Heart left ventricle (tissue), 13 donors: ENCODE measurements around the gene TCF19.

Experiments used
- POLR2A ChIP-seq, 2 donors: fragments of 450-650 bp; IDR thresholded peaks; one replicate each; pipeline ENCODE4 v1.6.1; 2017; ENCODE audit warnings: antibody characterized with exemption in 2 of 2, mild to moderate bottlenecking in 2 of 2, moderate library complexity in 2 of 2
- TF ChIP-seq, protein P1 (sequence below), 12 donors: fragments of 200-600 bp; sonication (generic) in 4 of 12; IDR thresholded peaks; one replicate each; pipeline versions ENCODE4 v1.5.0 to v1.8.0; 2018 to 2022; ENCODE audit warnings: antibody characterized with exemption in 12 of 12, mild to moderate bottlenecking in 5 of 12
- donor health status: ischemic (EF 13 %, LVEDD 7.1; RV severe dilation, severe dysfunction).
- donor health status: DM: no; HTN: yes; CAD: no.
- donor health status: DM: no; HTN: no; CAD: no.
- donor health status: ischemic (EF 25% LVEDD 6.9; RV normal size, moderate dysfunction).
- donor health status: ischemic (EF 25% LVEDD 5.7; RV mildly dilated, moderate dysfunction).
- donor health status: ischemic (EF 35%, LVEDD 5.7; RV mildly dilated, moderate dysfunction).
- donor health status: nonischemic (EF 11% LVEDD 7.7; RV severe dilation, severe dysfunction).
- donor health status: DM: yes; HTN: yes; CAD: no.
- donor health status: PGD.
- donor health status: ischemic (EF 29% LVEDD 5.4; RV normal size, mild dysfunction).
- donor health status: nonischemic (EF 23%, LVEDD 6.1; RV moderate dilation, normal function).

DNA sequence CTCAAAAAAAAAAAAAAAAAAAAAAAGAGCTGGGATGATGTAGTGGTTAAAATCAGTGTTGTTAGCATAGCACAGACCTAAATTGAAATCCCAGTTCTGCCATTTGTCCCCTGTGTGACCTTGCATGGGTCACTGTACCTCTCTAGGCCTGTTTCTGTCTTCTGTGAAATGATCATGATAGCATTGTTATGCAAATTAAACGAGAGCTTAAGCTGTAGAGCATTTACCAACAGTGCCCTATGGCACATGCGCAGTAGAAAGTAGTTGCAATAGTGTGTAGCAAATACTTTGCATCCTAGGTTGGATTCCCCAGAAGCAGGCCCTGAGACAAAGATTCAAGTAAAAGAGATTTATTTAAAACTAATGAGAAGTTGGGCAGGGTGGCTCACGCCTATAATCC, 26.8 kb upstream of the TCF19 start:
- TF ChIP-seq, protein P1, sequence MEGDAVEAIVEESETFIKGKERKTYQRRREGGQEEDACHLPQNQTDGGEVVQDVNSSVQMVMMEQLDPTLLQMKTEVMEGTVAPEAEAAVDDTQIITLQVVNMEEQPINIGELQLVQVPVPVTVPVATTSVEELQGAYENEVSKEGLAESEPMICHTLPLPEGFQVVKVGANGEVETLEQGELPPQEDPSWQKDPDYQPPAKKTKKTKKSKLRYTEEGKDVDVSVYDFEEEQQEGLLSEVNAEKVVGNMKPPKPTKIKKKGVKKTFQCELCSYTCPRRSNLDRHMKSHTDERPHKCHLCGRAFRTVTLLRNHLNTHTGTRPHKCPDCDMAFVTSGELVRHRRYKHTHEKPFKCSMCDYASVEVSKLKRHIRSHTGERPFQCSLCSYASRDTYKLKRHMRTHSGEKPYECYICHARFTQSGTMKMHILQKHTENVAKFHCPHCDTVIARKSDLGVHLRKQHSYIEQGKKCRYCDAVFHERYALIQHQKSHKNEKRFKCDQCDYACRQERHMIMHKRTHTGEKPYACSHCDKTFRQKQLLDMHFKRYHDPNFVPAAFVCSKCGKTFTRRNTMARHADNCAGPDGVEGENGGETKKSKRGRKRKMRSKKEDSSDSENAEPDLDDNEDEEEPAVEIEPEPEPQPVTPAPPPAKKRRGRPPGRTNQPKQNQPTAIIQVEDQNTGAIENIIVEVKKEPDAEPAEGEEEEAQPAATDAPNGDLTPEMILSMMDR (IDR thresholded peaks at IDR 0.05): no peak
- no peak for TF ChIP-seq POLR2A (IDR thresholded peaks at IDR 0.05)
